Esophagus muscularis mucosa (tissue), 4 donors: ENCODE results near the gene RGS8.

Source experiments
- CTCF ChIP-seq, 3 experiments: fragments of 200-600 bp in 2 of 3; fragments of 450-650 bp in 1 of 3; sonication (generic) in 2 of 3; IDR thresholded peaks; one replicate each; pipeline ENCODE4 v1.5.1; 2017 to 2019; ENCODE audit warnings: antibody characterized with exemption in 3 of 3, mild to moderate bottlenecking in 2 of 3, moderate library complexity in 1 of 3
- EP300 ChIP-seq: sonication (generic); formaldehyde crosslinking; IDR thresholded peaks from one replicate; pipeline ENCODE4 v1.6.1; 2017; ENCODE audit warnings: antibody characterized with exemption
- POLR2A ChIP-seq: fragments of 450-650 bp; IDR thresholded peaks from one replicate; pipeline ENCODE4 v1.6.1; 2017; ENCODE audit warnings: antibody characterized with exemption, moderate library complexity, mild to moderate bottlenecking, low read depth
- POLR2AphosphoS5 ChIP-seq, 2 donors: sonication (generic); formaldehyde crosslinking; IDR thresholded peaks; one replicate each; pipeline ENCODE4 v1.6.1; 2017; ENCODE audit warnings: antibody characterized with exemption in 2 of 2

GRCh38 chr1:182642461-182642860 is 41.9 kb downstream of the RGS8 start:
- TF ChIP-seq POLR2A (no peak), CTCF (IDR thresholded peaks at IDR 0.05) (no peak), POLR2AphosphoS5 (IDR thresholded peaks at IDR 0.05) (no peak), EP300 (no peak)
